NB4 (cell line): ENCODE data around the gene IREB2.
"Not testable (repeated sequence)": the region's sequence is repeated elsewhere in the genome, so short reads cannot be mapped to it uniquely, and the experiment has no call there.

Experiments
- DNase-seq: peaks from one replicate; pipeline ENCODE4 v3.0.0; 2010; ENCODE audit warnings: low read depth
- H3K4me3 ChIP-seq: one replicate; pipeline ENCODE4 v1.5.1; 2011; ENCODE audit warnings: mild to moderate bottlenecking, low read depth, low read length, moderate library complexity
- CTCF ChIP-seq: IDR thresholded peaks from one replicate; pipeline ENCODE4 v1.5.1; 2012; ENCODE audit warnings: low read depth, low read length
- MAX ChIP-seq: IDR thresholded peaks from 2 replicates; pipeline ENCODE4 v1.6.1; 2011; ENCODE audit warnings: low read depth, low read length
- MYC ChIP-seq: IDR thresholded peaks from 2 replicates; pipeline ENCODE4 v1.6.1; 2011; ENCODE audit warnings: low read depth, low read length
- POLR2A ChIP-seq: IDR thresholded peaks from 2 replicates; pipeline ENCODE4 v1.6.1; 2011; ENCODE audit warnings: mild to moderate bottlenecking; ENCODE audit not compliant: insufficient read length; ENCODE audit errors: extremely low read depth

Gene IREB2

GRCh38 chr15:78502641-78503040 lies 64.6 kb downstream of the IREB2 start:
- no peak overlapping the region for H3K4me3 ChIP-seq
- TF ChIP-seq POLR2A (no peak), MYC (no peak), CTCF (no peak), MAX (no peak)
- no peak for DNase-seq

GRCh38 chr15:78506971-78507830 lies 69.2 kb downstream of the IREB2 start, which contains the start of gene HYKK:
Gene HYKK, plus strand, starts transcription at chr15:78507577. Its CDS starts 5,512 bp downstream, at chr15:78513089.
- DNase-seq, result peak; percentile 90
- TF ChIP-seq MAX (0 out of 2 replicates have a peak, but pooled peaks have one; percentile 18), MYC (peak; percentile 54; the same call in 1 of the 2 replicates), CTCF (no peak), POLR2A (no peak)
- H3K4me3 ChIP-seq, result peak within 1 kb of the TSS; percentile 59

DNA sequence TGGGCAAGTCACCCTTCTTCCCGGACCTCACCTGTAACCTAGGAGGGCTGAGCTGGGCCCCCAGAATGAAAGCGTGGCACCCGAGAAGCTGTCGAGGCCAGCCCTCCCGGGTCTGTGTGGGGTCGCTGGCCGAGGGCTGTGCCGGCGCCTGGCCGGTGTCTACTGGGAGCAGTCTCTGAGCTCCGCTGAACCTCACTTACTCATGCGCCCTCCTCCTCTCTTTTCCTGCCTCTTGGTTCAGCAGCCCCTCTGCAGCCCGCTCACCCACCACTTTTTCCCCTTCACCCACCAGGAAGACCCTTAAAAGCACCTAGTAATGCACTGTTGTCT lies 69.8 kb downstream of the IREB2 start:
- DNase-seq, result no peak
- H3K4me3 ChIP-seq, result peak overlapping the region; percentile 59
- TF ChIP-seq MAX (no peak), CTCF (no peak), MYC (no peak)

DNA sequence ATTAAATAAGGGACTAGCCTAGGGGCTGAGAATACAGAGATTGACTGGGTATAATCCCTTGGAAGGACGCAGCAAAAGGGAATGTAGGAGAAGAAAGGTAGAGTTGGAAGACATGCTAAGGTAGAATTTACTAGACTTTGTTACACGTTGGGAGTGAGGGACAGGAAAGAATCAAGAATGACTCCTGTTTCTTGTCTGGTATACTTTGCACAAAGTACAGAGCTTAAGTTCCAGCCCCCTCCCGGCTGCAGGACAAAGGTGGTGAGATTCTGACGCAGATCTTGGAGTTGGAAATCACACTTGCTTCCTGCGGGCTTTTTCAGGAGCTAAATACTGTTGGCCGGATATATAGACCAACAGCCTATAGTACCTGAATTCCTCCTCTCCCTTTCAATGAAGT lies 70.3 kb downstream of the IREB2 start:
- H3K4me3 ChIP-seq, result no peak overlapping the region
- TF ChIP-seq CTCF (no peak), POLR2A (no peak), MYC (no peak), MAX (no peak)
- DNase-seq, result no peak

DNA sequence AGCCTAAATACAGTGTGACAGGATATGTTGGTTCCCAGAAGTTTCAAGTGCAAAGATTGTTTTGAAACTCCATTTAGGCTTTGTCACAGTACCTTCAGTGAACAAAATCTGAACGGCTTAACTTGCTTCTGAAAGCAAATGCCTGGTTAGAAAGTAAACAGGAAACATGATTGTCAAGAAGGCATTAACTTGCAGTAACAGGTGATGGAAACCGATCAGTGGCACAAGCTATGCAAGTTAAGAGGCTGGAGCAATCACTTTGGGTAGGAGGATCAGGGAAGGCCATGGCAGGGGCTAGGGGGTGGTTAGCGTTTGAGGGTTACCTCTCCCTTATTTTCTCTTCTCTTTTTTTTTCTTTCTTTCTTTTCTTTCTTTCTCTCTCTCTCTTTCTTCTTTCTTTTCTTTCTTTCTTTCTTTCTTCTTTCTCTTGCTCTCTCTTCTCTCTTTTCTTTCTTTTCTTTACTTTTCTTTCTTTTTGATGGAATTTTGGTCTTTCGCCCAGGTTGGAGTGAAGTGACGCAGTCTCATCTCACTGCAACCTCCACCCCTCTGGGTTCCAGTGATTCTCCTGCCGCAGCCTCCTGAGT lies 71.8 kb downstream of the IREB2 start:
- TF ChIP-seq MAX (no peak), MYC (no peak), CTCF (no peak), POLR2A (no peak)
- no peak overlapping the region for H3K4me3 ChIP-seq
- no peak for DNase-seq

GRCh38 chr15:78520035-78520434 lies 82.0 kb downstream of the IREB2 start:
- not testable (repeated sequence) for H3K4me3 ChIP-seq, DNase-seq
